ENCODE measurements around the gene TUT7. TPM values are rescaled to one million over a fixed set of nuclear protein-coding genes. Genes with fewer than 3 reads are reported as not detected.

TUT7 gene
- total RNA-seq, 1 experiment from 2014 or later = 17.2 TPM

DNA sequence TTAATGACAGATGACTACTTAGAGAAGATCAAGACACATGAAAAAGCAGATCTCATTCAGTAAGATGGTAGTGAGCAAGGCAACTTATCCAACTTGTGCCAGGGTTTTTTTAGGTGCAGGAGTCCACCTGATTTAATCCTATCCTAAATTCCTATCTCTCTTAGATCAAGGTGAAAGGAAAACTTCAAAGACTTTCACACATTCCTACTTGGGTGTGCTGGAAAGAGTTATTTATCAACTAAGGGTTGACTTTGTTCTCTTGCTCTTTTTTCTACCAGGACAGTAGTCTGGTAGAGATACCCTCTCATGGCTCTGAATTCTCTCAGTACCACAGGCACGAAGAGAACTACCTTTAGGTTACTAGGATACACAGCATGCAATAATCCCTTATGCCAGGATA is 18.2 kb downstream of the TUT7 start:
- TF ChIP-seq, protein P1, sequence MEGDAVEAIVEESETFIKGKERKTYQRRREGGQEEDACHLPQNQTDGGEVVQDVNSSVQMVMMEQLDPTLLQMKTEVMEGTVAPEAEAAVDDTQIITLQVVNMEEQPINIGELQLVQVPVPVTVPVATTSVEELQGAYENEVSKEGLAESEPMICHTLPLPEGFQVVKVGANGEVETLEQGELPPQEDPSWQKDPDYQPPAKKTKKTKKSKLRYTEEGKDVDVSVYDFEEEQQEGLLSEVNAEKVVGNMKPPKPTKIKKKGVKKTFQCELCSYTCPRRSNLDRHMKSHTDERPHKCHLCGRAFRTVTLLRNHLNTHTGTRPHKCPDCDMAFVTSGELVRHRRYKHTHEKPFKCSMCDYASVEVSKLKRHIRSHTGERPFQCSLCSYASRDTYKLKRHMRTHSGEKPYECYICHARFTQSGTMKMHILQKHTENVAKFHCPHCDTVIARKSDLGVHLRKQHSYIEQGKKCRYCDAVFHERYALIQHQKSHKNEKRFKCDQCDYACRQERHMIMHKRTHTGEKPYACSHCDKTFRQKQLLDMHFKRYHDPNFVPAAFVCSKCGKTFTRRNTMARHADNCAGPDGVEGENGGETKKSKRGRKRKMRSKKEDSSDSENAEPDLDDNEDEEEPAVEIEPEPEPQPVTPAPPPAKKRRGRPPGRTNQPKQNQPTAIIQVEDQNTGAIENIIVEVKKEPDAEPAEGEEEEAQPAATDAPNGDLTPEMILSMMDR (IDR thresholded peaks at IDR 0.05; ENCODE audit: insufficient read depth in 1 of 2, low read depth in 1 of 2, low read length in 1 of 2, severe bottlenecking in 1 of 2, unreplicated experiment in 1 of 2) = no peak
- H3K27me3 Mint-ChIP-seq (ENCODE audit: insufficient read depth, unreplicated experiment) = no peaks in the 10 kb centered on the region
- BruUV-seq (replicated peaks) = no TSS peak
- CTCF ChIA-PET = no interaction called here
- H3K9me3 Mint-ChIP-seq (ENCODE audit: unreplicated experiment) = no peaks in the 10 kb centered on the region
- H3K4me3 ChIP-seq (ENCODE audit: low read depth, low read length) = no peak overlapping the region
- peak overlapping the region; percentile 16 for H3K27ac Mint-ChIP-seq (ENCODE audit: unreplicated experiment)
- peaks cover 45% of the 10 kb centered on the region for H3K36me3 Mint-ChIP-seq (ENCODE audit: insufficient read depth, unreplicated experiment)
- peak in 1 of 2 experiments; percentile 40 for DNase-seq
- no peaks in the 10 kb centered on the region for H3K4me1 Mint-ChIP-seq (ENCODE audit: low read depth, unreplicated experiment)
- intact Hi-C loops (cut with micrococcal nuclease; ENCODE audit: unreplicated experiment) = no loop called here
- no peaks in the 10 kb centered on the region; the same call in 1 of the 2 replicates for H3K36me3 ChIP-seq (ENCODE audit: control insufficient read depth, insufficient read depth, low read length)
- H3K9me3 ChIP-seq = no peaks in the 10 kb centered on the region
- H3K27me3 ChIP-seq (replicated peaks; ENCODE audit: control insufficient read depth, insufficient read depth, low read length) = no peaks in the 10 kb centered on the region
- POLR2A ChIA-PET = no interaction called here
- peak overlapping the region; percentile 40 for H3K4me3 Mint-ChIP-seq (ENCODE audit: unreplicated experiment)
- peaks cover 33% of the 10 kb centered on the region for H3K4me1 ChIP-seq

DNA sequence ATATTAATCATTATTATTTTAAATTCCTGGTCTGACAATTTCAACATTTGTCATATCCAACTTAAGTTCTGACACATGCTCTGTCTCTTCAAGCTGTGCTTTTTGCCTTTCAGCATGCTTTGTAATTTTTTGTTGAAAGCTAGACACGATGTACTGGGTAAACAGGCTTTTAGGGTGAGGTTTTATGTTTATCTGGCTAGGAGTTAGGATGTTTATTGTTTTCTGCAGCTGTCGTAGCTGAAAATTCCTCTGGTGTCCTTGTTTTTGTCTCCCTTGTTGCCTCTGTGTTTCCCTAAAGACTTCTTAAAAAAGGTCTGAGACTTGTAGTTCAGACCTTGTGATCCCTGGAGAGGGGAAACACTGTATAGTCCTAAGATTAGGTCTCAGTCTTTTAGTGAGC is 20.6 kb downstream of the TUT7 start:
- Mint-ChIP-seq H3K4me3 (ENCODE audit: unreplicated experiment) (no peak overlapping the region), H3K27me3 (ENCODE audit: insufficient read depth, unreplicated experiment) (no peaks in the 10 kb centered on the region), H3K27ac (ENCODE audit: unreplicated experiment) (no peak overlapping the region), H3K36me3 (ENCODE audit: insufficient read depth, unreplicated experiment) (peaks cover 42% of the 10 kb centered on the region), H3K4me1 (ENCODE audit: low read depth, unreplicated experiment) (no peaks in the 10 kb centered on the region), H3K9me3 (ENCODE audit: unreplicated experiment) (no peaks in the 10 kb centered on the region)
- POLR2A ChIA-PET = interaction anchor here (0.7 kb wide), 1 partner anchor 25 kb away, joined by 3 read pairs; no protein-coding TSS in a partner anchor
- CTCF ChIA-PET = no interaction called here
- Histone ChIP-seq H3K4me3 (ENCODE audit: low read depth, low read length) (no peak overlapping the region), H3K4me1 (peaks cover 30% of the 10 kb centered on the region), H3K27me3 (replicated peaks; ENCODE audit: control insufficient read depth, insufficient read depth, low read length) (no peaks in the 10 kb centered on the region), H3K9me3 (no peaks in the 10 kb centered on the region), H3K36me3 (ENCODE audit: control insufficient read depth, insufficient read depth, low read length) (no peaks in the 10 kb centered on the region; the same call in 1 of the 2 replicates)
- intact Hi-C loops (cut with micrococcal nuclease; ENCODE audit: unreplicated experiment) = no loop called here
- BruUV-seq (replicated peaks) = no TSS peak
- no peak for DNase-seq
- TF ChIP-seq, protein P1 (IDR thresholded peaks at IDR 0.05; ENCODE audit: insufficient read depth in 1 of 2, low read depth in 1 of 2, low read length in 1 of 2, severe bottlenecking in 1 of 2, unreplicated experiment in 1 of 2) = no peak

DNA sequence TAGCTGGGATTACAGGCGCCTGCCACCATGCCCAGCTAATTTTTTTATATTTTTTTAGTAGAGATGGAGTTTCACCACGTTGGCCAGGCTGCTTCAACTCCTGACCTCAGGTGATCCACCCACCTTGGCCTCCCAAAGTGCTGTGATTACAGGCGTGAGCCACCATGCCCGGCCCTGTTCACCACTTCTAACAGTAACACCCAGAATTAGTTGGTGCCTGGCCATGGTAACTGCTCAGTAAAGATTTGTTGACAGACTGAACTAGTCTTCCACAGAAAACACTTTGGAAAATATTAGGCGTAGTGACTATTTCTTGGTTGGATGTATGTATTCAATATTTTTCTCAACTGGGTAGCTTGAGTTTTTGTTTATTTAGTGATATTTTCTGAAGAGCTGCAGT is 24.0 kb downstream of the TUT7 start:
- Histone ChIP-seq H3K36me3 (ENCODE audit: control insufficient read depth, insufficient read depth, low read length) (no peaks in the 10 kb centered on the region), H3K27me3 (replicated peaks; ENCODE audit: control insufficient read depth, insufficient read depth, low read length) (no peaks in the 10 kb centered on the region), H3K9me3 (no peaks in the 10 kb centered on the region), H3K4me1 (peaks cover 6% of the 10 kb centered on the region), H3K4me3 (ENCODE audit: low read depth, low read length) (no peak overlapping the region)
- CTCF ChIA-PET = no interaction called here
- POLR2A ChIA-PET = no interaction called here
- intact Hi-C loops (cut with micrococcal nuclease; ENCODE audit: unreplicated experiment) = no loop called here
- no peak overlapping the region for H3K4me3 Mint-ChIP-seq (ENCODE audit: unreplicated experiment)
- H3K9me3 Mint-ChIP-seq (ENCODE audit: unreplicated experiment) = no peaks in the 10 kb centered on the region
- no peak overlapping the region for H3K27ac Mint-ChIP-seq (ENCODE audit: unreplicated experiment)
- TF ChIP-seq, protein P1 (IDR thresholded peaks at IDR 0.05; ENCODE audit: insufficient read depth in 1 of 2, low read depth in 1 of 2, low read length in 1 of 2, severe bottlenecking in 1 of 2, unreplicated experiment in 1 of 2) = no peak
- no peak for DNase-seq
- peaks cover 19% of the 10 kb centered on the region for H3K36me3 Mint-ChIP-seq (ENCODE audit: insufficient read depth, unreplicated experiment)
- no peaks in the 10 kb centered on the region for H3K4me1 Mint-ChIP-seq (ENCODE audit: low read depth, unreplicated experiment)
- no TSS peak for BruUV-seq (replicated peaks)
- H3K27me3 Mint-ChIP-seq (ENCODE audit: insufficient read depth, unreplicated experiment) = no peaks in the 10 kb centered on the region

Measured in Caco-2 (cell line).